H1 (cell line): ENCODE data around the gene EMD.

Experiments used
- ATF2 ChIP-seq: IDR thresholded peaks from 2 replicates; pipeline ENCODE4 v1.6.1; 2012; ENCODE audit warnings: low read length, inconsistent platforms
- BRCA1 ChIP-seq: IDR thresholded peaks from 2 replicates; pipeline ENCODE4 v1.6.1; 2012; ENCODE audit warnings: low read depth, low read length, improper control_type of control experiment
- MAX ChIP-seq: IDR thresholded peaks from 2 replicates; pipeline ENCODE4 v1.6.1; 2012; ENCODE audit warnings: inconsistent platforms

GRCh38 chrX:154354013-154354412 is 25.1 kb upstream of the EMD start:
- TF ChIP-seq MAX (no peak), BRCA1 (no peak), ATF2 (no peak)
